ENCODE results near the gene GATA3. TPM values are rescaled to one million over a fixed set of nuclear protein-coding genes. Genes with fewer than 3 reads are reported as not detected.

The GATA3 gene
- total RNA-seq, 1 donor: not detected

DNA sequence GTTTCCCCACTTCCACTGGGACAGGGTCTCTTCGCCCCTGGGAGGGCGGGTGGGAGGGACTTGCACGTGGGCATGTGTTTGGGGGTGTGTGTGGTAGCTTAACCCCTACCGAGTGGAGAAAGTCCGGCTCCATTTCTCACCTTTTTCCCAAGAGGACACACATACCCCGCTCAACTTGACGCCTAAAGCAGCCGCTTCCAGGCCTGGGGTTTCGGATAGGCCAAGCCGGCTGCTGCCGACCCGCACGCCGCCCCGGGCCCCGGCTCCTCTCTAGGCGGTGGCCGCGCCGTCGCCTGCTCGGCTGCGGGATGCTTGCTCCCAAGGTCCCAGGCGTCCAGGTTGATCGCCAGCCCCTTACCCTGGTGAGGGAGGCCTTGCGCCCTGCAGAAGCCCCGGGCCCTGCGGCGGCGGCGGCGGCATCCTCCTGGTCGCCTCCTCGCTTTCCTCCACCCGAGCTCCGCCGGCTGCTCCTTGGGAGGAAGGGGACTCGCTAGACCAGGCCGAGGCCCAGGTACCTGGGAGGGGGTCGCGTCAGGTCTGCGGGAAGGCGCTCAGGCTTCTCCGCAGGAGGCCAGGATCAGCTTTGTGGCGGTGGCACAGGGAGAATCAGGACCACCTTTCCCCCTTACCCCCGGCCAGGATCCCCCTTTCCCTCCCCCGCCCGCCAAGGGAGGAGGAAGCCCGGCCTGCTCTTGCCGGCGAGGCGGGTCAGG lies 3.2 kb upstream of the GATA3 start:
- TF ChIP-seq, protein P1, sequence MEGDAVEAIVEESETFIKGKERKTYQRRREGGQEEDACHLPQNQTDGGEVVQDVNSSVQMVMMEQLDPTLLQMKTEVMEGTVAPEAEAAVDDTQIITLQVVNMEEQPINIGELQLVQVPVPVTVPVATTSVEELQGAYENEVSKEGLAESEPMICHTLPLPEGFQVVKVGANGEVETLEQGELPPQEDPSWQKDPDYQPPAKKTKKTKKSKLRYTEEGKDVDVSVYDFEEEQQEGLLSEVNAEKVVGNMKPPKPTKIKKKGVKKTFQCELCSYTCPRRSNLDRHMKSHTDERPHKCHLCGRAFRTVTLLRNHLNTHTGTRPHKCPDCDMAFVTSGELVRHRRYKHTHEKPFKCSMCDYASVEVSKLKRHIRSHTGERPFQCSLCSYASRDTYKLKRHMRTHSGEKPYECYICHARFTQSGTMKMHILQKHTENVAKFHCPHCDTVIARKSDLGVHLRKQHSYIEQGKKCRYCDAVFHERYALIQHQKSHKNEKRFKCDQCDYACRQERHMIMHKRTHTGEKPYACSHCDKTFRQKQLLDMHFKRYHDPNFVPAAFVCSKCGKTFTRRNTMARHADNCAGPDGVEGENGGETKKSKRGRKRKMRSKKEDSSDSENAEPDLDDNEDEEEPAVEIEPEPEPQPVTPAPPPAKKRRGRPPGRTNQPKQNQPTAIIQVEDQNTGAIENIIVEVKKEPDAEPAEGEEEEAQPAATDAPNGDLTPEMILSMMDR (IDR thresholded peaks at IDR 0.05; ENCODE audit: insufficient read depth, low read depth, low read length): no peak
- DNase-seq (ENCODE audit: low read depth): no peak
- no peak overlapping the region for H3K4me3 ChIP-seq (ENCODE audit: low read depth, low read length)

DNA sequence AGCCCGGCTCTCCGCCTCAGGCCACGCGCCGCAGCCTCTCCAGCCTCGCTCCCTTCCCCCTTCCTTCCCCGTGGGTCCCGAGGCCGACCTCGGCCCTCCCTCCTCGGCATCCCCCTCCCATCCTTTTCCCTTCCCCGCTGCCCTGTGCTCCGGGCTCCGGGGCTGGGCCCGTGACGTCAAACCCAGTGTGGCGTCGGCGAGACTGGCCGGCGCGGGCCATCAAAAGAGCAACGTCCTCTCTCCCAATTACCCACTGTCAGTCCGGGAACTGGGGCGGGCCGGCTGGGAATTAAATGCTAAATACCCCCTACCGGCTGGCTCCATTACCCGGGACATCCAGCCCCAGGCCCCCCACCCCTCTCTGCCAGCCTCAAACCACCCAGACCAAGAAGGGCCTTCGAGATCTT lies 2.6 kb upstream of the GATA3 start:
- TF ChIP-seq, protein P1 (IDR thresholded peaks at IDR 0.05; ENCODE audit: insufficient read depth, low read depth, low read length): no peak
- H3K4me3 ChIP-seq (ENCODE audit: low read depth, low read length): no peak overlapping the region
- no peak for DNase-seq (ENCODE audit: low read depth)

DNA sequence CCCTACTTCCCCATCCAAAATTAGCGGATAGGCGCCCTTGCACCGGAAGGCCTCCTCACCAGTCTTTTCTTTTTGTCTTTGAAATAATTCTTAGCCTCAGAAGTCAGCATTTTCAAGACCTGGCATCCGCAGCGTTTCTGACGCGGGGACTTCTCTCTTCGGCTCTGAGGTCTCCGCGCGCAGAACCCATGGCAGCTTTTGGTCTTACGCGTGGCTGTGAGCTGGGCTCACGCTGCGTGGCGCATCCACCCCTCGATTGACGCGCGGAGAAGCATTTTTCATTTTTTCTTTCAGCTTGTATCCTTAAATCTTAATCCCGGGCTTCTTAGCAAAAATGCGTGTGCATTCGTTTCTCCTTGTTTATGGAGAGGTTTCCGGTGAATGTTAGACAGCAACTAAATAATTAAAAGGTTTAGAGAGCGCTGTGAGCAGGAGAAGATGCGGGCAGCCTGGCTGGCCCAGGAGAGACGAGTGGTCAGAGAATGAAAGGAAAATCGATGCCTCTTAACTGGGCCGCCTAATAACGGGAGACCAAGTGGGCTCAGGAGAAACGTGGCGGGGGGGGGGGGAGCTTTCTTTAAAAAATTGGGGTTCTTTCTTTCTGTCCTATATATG lies 2.0 kb upstream of the GATA3 start:
- no peak overlapping the region for H3K4me3 ChIP-seq (ENCODE audit: low read depth, low read length)
- peak; percentile 8 for DNase-seq (ENCODE audit: low read depth)
- TF ChIP-seq, protein P1 (IDR thresholded peaks at IDR 0.05; ENCODE audit: insufficient read depth, low read depth, low read length): no peak

DNA sequence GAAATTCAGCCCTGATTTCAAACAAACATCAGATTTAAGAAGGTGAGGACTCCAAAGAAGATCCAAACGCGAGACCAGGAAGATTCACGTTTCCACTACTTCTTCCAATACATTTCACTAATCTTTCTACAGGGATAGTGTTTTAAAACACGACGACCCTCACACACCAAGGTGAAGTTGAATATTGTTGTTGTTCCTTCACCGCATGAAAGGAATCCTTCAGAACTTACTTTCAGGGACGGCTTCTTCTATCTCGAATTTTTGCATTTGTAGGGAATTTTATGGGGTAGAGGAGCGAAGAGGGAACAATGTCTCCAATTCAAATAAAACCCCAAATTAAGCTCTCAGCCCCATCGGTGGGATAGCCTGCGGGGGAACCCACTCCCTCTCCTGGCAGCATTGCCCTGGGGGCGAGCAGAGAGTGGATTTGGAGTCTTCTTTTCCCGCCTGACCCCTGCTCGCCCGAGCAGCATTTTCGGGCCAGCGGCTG lies 1.5 kb upstream of the GATA3 start:
- DNase-seq (ENCODE audit: low read depth): no peak
- H3K4me3 ChIP-seq (ENCODE audit: low read depth, low read length): no peak overlapping the region
- TF ChIP-seq, protein P1 (IDR thresholded peaks at IDR 0.05; ENCODE audit: insufficient read depth, low read depth, low read length): no peak

DNA sequence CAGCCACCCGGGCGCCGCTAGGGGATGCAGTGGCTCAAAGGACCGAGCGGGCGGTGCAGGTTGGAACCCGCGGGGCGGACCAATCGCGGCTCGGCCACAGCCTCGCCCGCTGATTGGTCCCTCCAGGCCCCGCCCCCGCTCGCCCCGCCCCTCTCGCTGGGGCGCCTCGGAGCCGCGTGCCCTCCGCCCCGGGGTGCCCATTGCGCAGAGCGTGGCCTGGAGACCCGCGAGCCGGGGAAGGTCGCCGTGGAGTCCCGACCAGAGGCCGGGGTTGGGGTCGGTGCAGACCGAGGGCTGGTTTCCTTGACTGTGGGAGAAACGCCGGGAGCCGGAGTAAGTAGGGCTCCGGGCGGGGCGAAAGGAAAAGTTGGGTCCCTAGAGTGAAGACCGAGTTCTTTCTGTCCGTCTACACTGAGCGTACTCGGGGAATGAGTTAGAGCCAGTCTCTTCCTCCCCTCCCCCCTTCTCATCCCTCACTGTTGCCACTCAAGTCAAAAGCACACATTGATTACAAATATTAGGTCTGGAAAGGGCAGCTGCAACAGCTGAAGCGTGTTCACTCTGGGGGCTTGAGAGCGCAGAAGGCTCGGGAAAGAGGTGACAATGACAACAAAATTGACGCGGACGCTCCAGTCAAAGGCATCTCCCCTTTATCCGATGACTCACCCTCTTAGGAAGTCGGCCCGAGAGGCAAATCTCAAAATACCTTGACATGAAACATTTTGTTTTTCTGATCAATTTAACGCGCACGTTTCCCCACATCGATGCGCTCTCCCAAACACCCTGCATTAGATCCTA lies 843 bp upstream of the GATA3 start:
- TF ChIP-seq, protein P1 (IDR thresholded peaks at IDR 0.05; ENCODE audit: insufficient read depth, low read depth, low read length): peak; percentile 85
- peak overlapping the region; percentile 59 for H3K4me3 ChIP-seq (ENCODE audit: low read depth, low read length)
- peak; percentile 75 for DNase-seq (ENCODE audit: low read depth)

DNA sequence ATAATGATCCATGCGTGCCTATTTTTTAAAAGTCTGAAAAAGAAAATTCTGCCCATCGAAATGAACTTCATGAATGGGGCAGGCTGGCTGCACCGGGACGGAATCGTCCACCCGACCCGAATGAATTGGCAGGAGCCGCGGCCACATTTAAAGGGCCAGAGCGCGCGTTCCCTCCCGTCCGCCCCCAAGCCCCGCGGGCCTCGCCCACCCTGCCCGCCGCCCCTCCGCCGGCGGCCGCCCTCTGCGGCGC lies 319 bp upstream of the GATA3 start:
- peak overlapping the region; percentile 59 for H3K4me3 ChIP-seq (ENCODE audit: low read depth, low read length)
- no peak for DNase-seq (ENCODE audit: low read depth)
- TF ChIP-seq, protein P1 (IDR thresholded peaks at IDR 0.05; ENCODE audit: insufficient read depth, low read depth, low read length): no peak

Measured in fibroblast of villous mesenchyme (primary cell).